ENCODE data around the gene HNRNPDL. TPM values are rescaled to one million over a fixed set of nuclear protein-coding genes. Genes with fewer than 3 reads are reported as not detected.
A peak's percentile ranks its signal among the peaks of the same experiment; 100 is the strongest.

The HNRNPDL gene
- total and polyA plus RNA-seq, 2 of the 13 experiments (the other 11 are each of a cell fraction or from before 2014, with no cell fraction given), result 167 to 414 TPM

DNA sequence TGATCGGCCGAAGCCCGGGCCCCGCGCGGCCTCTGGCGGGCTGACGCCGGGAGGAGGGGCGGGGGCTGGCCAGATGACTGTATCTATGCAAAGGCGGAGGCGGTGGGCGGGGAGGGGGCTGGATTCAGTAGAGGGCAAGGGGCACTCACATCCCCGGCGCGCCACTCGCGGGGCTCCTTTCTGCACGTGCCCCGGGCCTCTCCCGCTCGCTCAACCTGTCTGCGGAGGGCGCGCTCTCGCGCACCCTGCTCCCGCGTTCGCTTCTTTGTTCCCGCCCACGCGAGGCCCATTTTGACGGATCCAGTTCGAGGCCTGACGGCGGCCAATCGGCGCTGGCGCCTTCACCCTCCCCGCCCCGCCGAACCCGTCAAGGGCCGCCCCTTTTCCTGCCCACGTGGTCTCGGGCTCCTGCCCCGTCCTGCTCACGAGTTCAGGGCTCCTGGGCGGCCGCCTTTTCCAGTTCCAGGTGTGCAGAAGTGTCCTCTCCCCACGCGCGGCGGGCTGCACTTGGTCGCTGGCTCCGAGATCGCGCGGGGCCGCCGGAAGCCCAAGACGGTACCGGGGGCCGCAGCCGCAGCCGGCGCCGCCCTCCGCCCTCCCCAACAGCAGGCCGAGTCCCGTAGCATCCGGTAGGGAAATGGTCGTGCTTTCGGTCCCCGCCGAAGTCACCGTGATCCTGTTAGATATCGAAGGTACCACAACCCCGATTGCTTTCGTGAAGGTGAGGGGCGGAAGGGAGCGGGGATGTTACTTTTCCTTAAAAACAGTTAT, at the start of gene HNRNPDL, which contains the start of gene ENOPH1 (continued):
- TF ChIP-seq ZBTB10 (CRISPR knock-in tag; IDR thresholded peaks at IDR 0.05; ENCODE audit: borderline replicate concordance) (peak; percentile 85; the same call in 1 of the 2 replicates), GATAD1 (CRISPR knock-in tag; IDR thresholded peaks at IDR 0.05) (peak; percentile 72), GTF3A (CRISPR knock-in tag; conservative IDR thresholded peaks at IDR 0.05) (peak; percentile 69; the same call in 1 of the 2 replicates), ZNF598 (CRISPR knock-in tag; IDR thresholded peaks at IDR 0.05; ENCODE audit: borderline replicate concordance) (peak; percentile 62; the same call in 1 of the 2 replicates), ETV6 (CRISPR knock-in tag; conservative IDR thresholded peaks at IDR 0.05) (peak; percentile 84; the same call in 1 of the 2 replicates), HNF4G (IDR thresholded peaks at IDR 0.05; ENCODE audit: borderline replicate concordance, low read depth, low read length) (peak; percentile 74; the same call in 1 of the 2 replicates), HNF4G (CRISPR knock-in tag; IDR thresholded peaks at IDR 0.05; ENCODE audit: borderline replicate concordance, low read depth) (peak; percentile 40; the same call in 1 of the 2 replicates), ZMYM3 (CRISPR knock-in tag; IDR thresholded peaks at IDR 0.05) (no peak), PHF20 (CRISPR knock-in tag; IDR thresholded peaks at IDR 0.05) (peak; percentile 50), NFKBIZ (CRISPR knock-in tag; IDR thresholded peaks at IDR 0.05) (peak; percentile 81), ZNF644 (CRISPR knock-in tag; IDR thresholded peaks at IDR 0.05; ENCODE audit: low read depth) (no peak), CREBL2 (CRISPR knock-in tag; IDR thresholded peaks at IDR 0.05; ENCODE audit: borderline replicate concordance) (peak; percentile 33; the same call in 1 of the 2 replicates)
- TF ChIP-seq, protein P1, sequence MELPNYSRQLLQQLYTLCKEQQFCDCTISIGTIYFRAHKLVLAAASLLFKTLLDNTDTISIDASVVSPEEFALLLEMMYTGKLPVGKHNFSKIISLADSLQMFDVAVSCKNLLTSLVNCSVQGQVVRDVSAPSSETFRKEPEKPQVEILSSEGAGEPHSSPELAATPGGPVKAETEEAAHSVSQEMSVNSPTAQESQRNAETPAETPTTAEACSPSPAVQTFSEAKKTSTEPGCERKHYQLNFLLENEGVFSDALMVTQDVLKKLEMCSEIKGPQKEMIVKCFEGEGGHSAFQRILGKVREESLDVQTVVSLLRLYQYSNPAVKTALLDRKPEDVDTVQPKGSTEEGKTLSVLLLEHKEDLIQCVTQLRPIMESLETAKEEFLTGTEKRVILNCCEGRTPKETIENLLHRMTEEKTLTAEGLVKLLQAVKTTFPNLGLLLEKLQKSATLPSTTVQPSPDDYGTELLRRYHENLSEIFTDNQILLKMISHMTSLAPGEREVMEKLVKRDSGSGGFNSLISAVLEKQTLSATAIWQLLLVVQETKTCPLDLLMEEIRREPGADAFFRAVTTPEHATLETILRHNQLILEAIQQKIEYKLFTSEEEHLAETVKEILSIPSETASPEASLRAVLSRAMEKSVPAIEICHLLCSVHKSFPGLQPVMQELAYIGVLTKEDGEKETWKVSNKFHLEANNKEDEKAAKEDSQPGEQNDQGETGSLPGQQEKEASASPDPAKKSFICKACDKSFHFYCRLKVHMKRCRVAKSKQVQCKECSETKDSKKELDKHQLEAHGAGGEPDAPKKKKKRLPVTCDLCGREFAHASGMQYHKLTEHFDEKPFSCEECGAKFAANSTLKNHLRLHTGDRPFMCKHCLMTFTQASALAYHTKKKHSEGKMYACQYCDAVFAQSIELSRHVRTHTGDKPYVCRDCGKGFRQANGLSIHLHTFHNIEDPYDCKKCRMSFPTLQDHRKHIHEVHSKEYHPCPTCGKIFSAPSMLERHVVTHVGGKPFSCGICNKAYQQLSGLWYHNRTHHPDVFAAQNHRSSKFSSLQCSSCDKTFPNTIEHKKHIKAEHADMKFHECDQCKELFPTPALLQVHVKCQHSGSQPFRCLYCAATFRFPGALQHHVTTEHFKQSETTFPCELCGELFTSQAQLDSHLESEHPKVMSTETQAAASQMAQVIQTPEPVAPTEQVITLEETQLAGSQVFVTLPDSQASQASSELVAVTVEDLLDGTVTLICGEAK (IDR thresholded peaks at IDR 0.05), result no peak
- TF ChIP-seq, protein P1 (CRISPR knock-in tag; IDR thresholded peaks at IDR 0.05), result peak; percentile 63; the same call in 1 of the 2 replicates
- TF ChIP-seq, protein P2, sequence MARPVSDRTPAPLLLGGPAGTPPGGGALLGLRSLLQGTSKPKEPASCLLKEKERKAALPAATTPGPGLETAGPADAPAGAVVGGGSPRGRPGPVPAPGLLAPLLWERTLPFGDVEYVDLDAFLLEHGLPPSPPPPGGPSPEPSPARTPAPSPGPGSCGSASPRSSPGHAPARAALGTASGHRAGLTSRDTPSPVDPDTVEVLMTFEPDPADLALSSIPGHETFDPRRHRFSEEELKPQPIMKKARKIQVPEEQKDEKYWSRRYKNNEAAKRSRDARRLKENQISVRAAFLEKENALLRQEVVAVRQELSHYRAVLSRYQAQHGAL (CRISPR knock-in tag; IDR thresholded peaks at IDR 0.05; ENCODE audit: not compliant biosample characterization), result peak; percentile 78
